A673 (cell line): ENCODE measurements around the gene ADAMTSL1. TPM values are rescaled to one million over a fixed set of nuclear protein-coding genes. Genes with fewer than 3 reads are reported as not detected.

ENCODE experiments used
- BruUV-seq: library from RNA; stranded (reverse); fragments of 400-500 nt; replicated peaks from 2 replicates; lab custom pipeline; 2021; lab: Mats Ljungman, UMichigan
- CTCF ChIA-PET: fragments of 300-600 bp; sonication (Branson Sonifier 250); formaldehyde crosslinking; loops from one replicate; lab custom pipeline; 2022; ENCODE audit warnings: antibody characterized with exemption; lab: Charles Lee
- POLR2A ChIA-PET: fragments of 300-600 bp; sonication (Branson Sonifier 250); formaldehyde crosslinking; loops from one replicate; lab custom pipeline; 2022; ENCODE audit warnings: antibody characterized with exemption; ENCODE audit not compliant: low non-redundant PET; lab: Charles Lee
- DNase-seq: peaks from one replicate; pipeline ENCODE4 v3.0.0-alpha.2; 2015; ENCODE audit warnings: low spot score
- H3K27ac ChIP-seq: fragments of 200-600 bp; sonication (generic); 2 replicates; pipeline ENCODE4 v1.5.1; 2016; ENCODE audit warnings: mixed run types, low read depth, mild to moderate bottlenecking, mixed read lengths, antibody characterized with exemption, low read length; ENCODE audit not compliant: poor library complexity, severe bottlenecking
- H3K27me3 ChIP-seq: fragments of 200-600 bp; sonication (generic); replicated peaks from 2 replicates; pipeline ENCODE4 v1.6.1; 2017; ENCODE audit warnings: mixed run types, low read depth, mild to moderate bottlenecking, mixed read lengths, antibody characterized with exemption, low read length; ENCODE audit not compliant: insufficient read depth, poor library complexity
- H3K36me3 ChIP-seq: fragments of 200-600 bp; sonication (generic); 2 replicates; pipeline ENCODE4 v1.6.1; 2016; ENCODE audit warnings: mixed run types, mild to moderate bottlenecking, mixed read lengths, antibody characterized with exemption, low read length; ENCODE audit not compliant: insufficient read depth, poor library complexity, severe bottlenecking
- H3K4me1 ChIP-seq: fragments of 200-600 bp; sonication (generic); 2 replicates; pipeline ENCODE4 v1.6.1; 2017; ENCODE audit warnings: mixed run types, mild to moderate bottlenecking, mixed read lengths, antibody characterized with exemption, low read length; ENCODE audit not compliant: insufficient read depth, poor library complexity, severe bottlenecking
- H3K4me3 ChIP-seq: fragments of 200-600 bp; sonication (generic); 2 replicates; pipeline ENCODE4 v1.5.1; 2016; ENCODE audit warnings: low read depth, mixed run types, mild to moderate bottlenecking, mixed read lengths, low read length; ENCODE audit not compliant: poor library complexity, severe bottlenecking
- H3K9me3 ChIP-seq: fragments of 200-600 bp; sonication (generic); 2 replicates; pipeline ENCODE4 v1.6.1; 2016; ENCODE audit warnings: mixed run types, low read depth, mild to moderate bottlenecking, mixed read lengths, antibody characterized with exemption, low read length; ENCODE audit not compliant: poor library complexity, severe bottlenecking
- CTCF ChIP-seq: fragments of 300-800, 200-600 bp; sonication (generic); conservative IDR thresholded peaks from 2 replicates; pipeline ENCODE4 v1.5.1; 2017; ENCODE audit warnings: low read depth, mild to moderate bottlenecking, antibody characterized with exemption, low read length, moderate library complexity, mixed read lengths
- EZH2 ChIP-seq: fragments of 200-600 bp; sonication (generic); IDR thresholded peaks from 2 replicates; pipeline ENCODE4 v1.6.1; 2017; ENCODE audit warnings: borderline replicate concordance, low read depth, mild to moderate bottlenecking, mixed read lengths, antibody characterized with exemption, low read length; ENCODE audit not compliant: poor library complexity, severe bottlenecking
- intact Hi-C: fragments of 100-400 bp; cut with micrococcal nuclease; formaldehyde crosslinking; loops from one replicate; pipeline ENCODE4 v1.10.0; 2022; ENCODE audit not compliant: unreplicated experiment
- total RNA-seq: library from RNA; stranded (reverse); gene quantifications from 2 replicates; pipeline ENCODE4 v1.2.3, GENCODE V29; 2021

The ADAMTSL1 gene
- total RNA-seq, 1 experiment from 2014 or later: not detected

GRCh38 chr9:18466101-18466500 lies 7.9 kb upstream of the ADAMTSL1 start:
- Histone ChIP-seq H3K9me3 (no peaks in the 10 kb centered on the region), H3K27me3 (no peaks in the 10 kb centered on the region), H3K36me3 (no peaks in the 10 kb centered on the region), H3K27ac (no peak overlapping the region), H3K4me1 (no peaks in the 10 kb centered on the region), H3K4me3 (no peak overlapping the region)
- ChIA-PET POLR2A (no interaction called here), CTCF (no interaction called here)
- intact Hi-C loops: no loop called here
- BruUV-seq: no TSS peak
- TF ChIP-seq CTCF: no peak
- no peak for TF ChIP-seq EZH2
- DNase-seq: no peak

- POLR2A ChIA-PET: no interaction called here
Observed at GRCh38 chr9:18467696-18468095, 6.3 kb upstream of the ADAMTSL1 start.

GRCh38 chr9:18472435-18472834 lies 1.5 kb upstream of the ADAMTSL1 start:
- Histone ChIP-seq H3K9me3 (no peaks in the 10 kb centered on the region), H3K4me1 (no peaks in the 10 kb centered on the region), H3K4me3 (no peak overlapping the region), H3K27me3 (no peaks in the 10 kb centered on the region), H3K27ac (no peak overlapping the region), H3K36me3 (no peaks in the 10 kb centered on the region)
- BruUV-seq: no TSS peak
- no peak for DNase-seq
- intact Hi-C loops: no loop called here
- ChIA-PET CTCF (no interaction called here), POLR2A (no interaction called here)
- no peak for TF ChIP-seq CTCF
- no peak for TF ChIP-seq EZH2

More at GRCh38 chr9:18467696-18468095, 6.3 kb upstream of the ADAMTSL1 start:
- DNase-seq: no peak
- BruUV-seq: no TSS peak
- no peak overlapping the region for H3K4me3 ChIP-seq
- H3K4me1 ChIP-seq: no peaks in the 10 kb centered on the region
- H3K27me3 ChIP-seq: no peaks in the 10 kb centered on the region
- TF ChIP-seq EZH2: no peak
- TF ChIP-seq CTCF: no peak
- no peaks in the 10 kb centered on the region for H3K36me3 ChIP-seq
- intact Hi-C loops: no loop called here
- H3K9me3 ChIP-seq: no peaks in the 10 kb centered on the region
- no peak overlapping the region for H3K27ac ChIP-seq
- CTCF ChIA-PET: no interaction called here
